PC-9 (cell line): ENCODE measurements around the gene YPEL5. TPM values are rescaled to one million over a fixed set of nuclear protein-coding genes. Genes with fewer than 3 reads are reported as not detected.

Source experiments
- BruUV-seq: library from RNA; stranded (reverse); fragments of 400-500 nt; replicated peaks from 2 replicates; lab custom pipeline; 2021; lab: Mats Ljungman, UMichigan
- CTCF ChIA-PET: fragments of 300-600 bp; sonication (Branson Sonifier 250); formaldehyde crosslinking; loops from one replicate; lab custom pipeline; 2022; ENCODE audit warnings: antibody characterized with exemption; lab: Charles Lee
- POLR2A ChIA-PET: fragments of 300-600 bp; sonication (Branson Sonifier 250); formaldehyde crosslinking; loops from one replicate; lab custom pipeline; 2022; ENCODE audit warnings: antibody characterized with exemption; ENCODE audit not compliant: unreplicated experiment; lab: Charles Lee
- DNase-seq, 2 experiments: peaks; one replicate each; pipeline versions ENCODE4 v3.0.0 to v3.0.0-alpha.2; 2015 to 2022; ENCODE audit warnings: mixed read lengths in 1 of 2
- H2AFZ ChIP-seq: fragments of 200-600 bp; sonication (generic); 2 replicates; pipeline ENCODE4 v1.8.1; 2017; ENCODE audit warnings: antibody characterized with exemption
- H3F3A ChIP-seq: fragments of 200-600 bp; sonication (generic); 2 replicates; pipeline ENCODE4 v1.8.1; 2017; ENCODE audit warnings: antibody characterized with exemption, mild to moderate bottlenecking, low read depth; ENCODE audit not compliant: insufficient read depth
- H3K27ac ChIP-seq: fragments of 200-600 bp; sonication (generic); 2 replicates; pipeline ENCODE4 v1.6.1; 2016; ENCODE audit warnings: mixed run types
- H3K27me3 ChIP-seq: fragments of 200-600 bp; sonication (generic); 2 replicates; pipeline ENCODE4 v1.6.1; 2016; ENCODE audit warnings: low read depth, mixed run types; ENCODE audit not compliant: insufficient read depth
- H3K36me3 ChIP-seq: fragments of 200-600 bp; sonication (generic); 2 replicates; pipeline ENCODE4 v1.6.1; 2016; ENCODE audit warnings: low read depth, mixed run types
- H3K4me1 ChIP-seq: fragments of 200-600 bp; sonication (generic); replicated peaks from 2 replicates; pipeline ENCODE4 v1.6.1; 2016; ENCODE audit warnings: mixed run types; ENCODE audit not compliant: insufficient read depth
- H3K4me2 ChIP-seq: fragments of 200-600 bp; sonication (generic); 2 replicates; pipeline ENCODE4 v1.6.1; 2017; ENCODE audit warnings: mixed run types
- H3K4me3 ChIP-seq: fragments of 200-600 bp; sonication (generic); 2 replicates; pipeline ENCODE4 v1.6.1; 2016; ENCODE audit warnings: mixed run types
- H3K79me2 ChIP-seq: fragments of 200-600 bp; sonication (generic); 2 replicates; pipeline ENCODE4 v1.6.1; 2017; ENCODE audit warnings: low read depth, mixed run types
- H3K9me2 ChIP-seq: fragments of 200-600 bp; sonication (generic); 2 replicates; pipeline ENCODE4 v1.8.1; 2017; ENCODE audit warnings: mild to moderate bottlenecking; ENCODE audit not compliant: insufficient read depth
- H3K9me3 ChIP-seq: fragments of 200-600 bp; sonication (generic); 2 replicates; pipeline ENCODE4 v1.8.1; 2016; ENCODE audit warnings: low read depth; ENCODE audit not compliant: insufficient read depth
- H4K20me1 ChIP-seq: fragments of 200-600 bp; sonication (generic); 2 replicates; pipeline ENCODE4 v1.8.1; 2017; ENCODE audit not compliant: insufficient read depth
- EZH2 ChIP-seq: fragments of 200-600 bp; sonication (generic); IDR thresholded peaks from 2 replicates; pipeline ENCODE4 v1.8.0; 2017; ENCODE audit warnings: antibody characterized with exemption, low read depth
- intact Hi-C: fragments of 100-400 bp; cut with micrococcal nuclease; formaldehyde crosslinking; loops from one replicate; pipeline ENCODE4 v1.10.0; 2022; ENCODE audit not compliant: unreplicated experiment
- total RNA-seq: library from RNA; stranded (reverse); gene quantifications from 2 replicates; pipeline ENCODE4 v1.2.3, GENCODE V29; 2021
- TF ChIP-seq, protein P1 (sequence below): fragments of 200-600 bp; sonication (generic); conservative IDR thresholded peaks from 2 replicates; pipeline ENCODE4 v1.6.1; 2017; ENCODE audit warnings: mixed run types, antibody characterized with exemption, mild to moderate bottlenecking, moderate library complexity

The YPEL5 gene
- total RNA-seq, 1 experiment from 2014 or later = 56.9 TPM

DNA sequence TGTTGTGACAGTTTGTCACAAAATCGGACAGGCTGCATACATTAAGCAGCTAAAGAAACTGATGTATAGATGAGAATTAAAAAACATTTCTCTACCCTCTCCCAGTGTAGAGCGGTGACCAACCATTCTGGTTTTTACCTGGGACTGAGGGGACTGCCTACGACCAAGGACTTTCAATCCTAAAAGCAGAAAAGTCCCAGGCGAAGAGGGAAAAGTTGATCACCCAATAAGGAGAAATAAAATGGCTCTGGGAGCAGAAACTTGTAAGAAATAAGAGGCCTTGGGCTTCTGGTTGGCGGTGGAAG lies 30.9 kb upstream of the YPEL5 start:
- ChIA-PET CTCF (no interaction called here), POLR2A (no interaction called here)
- intact Hi-C loops = loop anchor here (1.0 to 5.0 kb wide), 3 partner anchors 25 to 1159 kb away; no protein-coding TSS in a partner anchor
- Histone ChIP-seq H3K9me2 (no peaks in the 10 kb centered on the region), H3F3A (no peaks in the 10 kb centered on the region), H3K9me3 (no peaks in the 10 kb centered on the region), H3K4me1 (peaks cover 9% of the 10 kb centered on the region; the same call in 1 of the 2 replicates), H3K79me2 (no peaks in the 10 kb centered on the region), H3K27me3 (peaks cover 8% of the 10 kb centered on the region; the same call in 1 of the 2 replicates), H3K4me2 (no peak overlapping the region), H2AFZ (no peak overlapping the region), H3K4me3 (no peak overlapping the region), H4K20me1 (no peaks in the 10 kb centered on the region), H3K36me3 (no peaks in the 10 kb centered on the region), H3K27ac (no peak overlapping the region)
- TF ChIP-seq EZH2 = no peak
- TF ChIP-seq, protein P1, sequence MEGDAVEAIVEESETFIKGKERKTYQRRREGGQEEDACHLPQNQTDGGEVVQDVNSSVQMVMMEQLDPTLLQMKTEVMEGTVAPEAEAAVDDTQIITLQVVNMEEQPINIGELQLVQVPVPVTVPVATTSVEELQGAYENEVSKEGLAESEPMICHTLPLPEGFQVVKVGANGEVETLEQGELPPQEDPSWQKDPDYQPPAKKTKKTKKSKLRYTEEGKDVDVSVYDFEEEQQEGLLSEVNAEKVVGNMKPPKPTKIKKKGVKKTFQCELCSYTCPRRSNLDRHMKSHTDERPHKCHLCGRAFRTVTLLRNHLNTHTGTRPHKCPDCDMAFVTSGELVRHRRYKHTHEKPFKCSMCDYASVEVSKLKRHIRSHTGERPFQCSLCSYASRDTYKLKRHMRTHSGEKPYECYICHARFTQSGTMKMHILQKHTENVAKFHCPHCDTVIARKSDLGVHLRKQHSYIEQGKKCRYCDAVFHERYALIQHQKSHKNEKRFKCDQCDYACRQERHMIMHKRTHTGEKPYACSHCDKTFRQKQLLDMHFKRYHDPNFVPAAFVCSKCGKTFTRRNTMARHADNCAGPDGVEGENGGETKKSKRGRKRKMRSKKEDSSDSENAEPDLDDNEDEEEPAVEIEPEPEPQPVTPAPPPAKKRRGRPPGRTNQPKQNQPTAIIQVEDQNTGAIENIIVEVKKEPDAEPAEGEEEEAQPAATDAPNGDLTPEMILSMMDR = peak; percentile 12; the same call in 1 of the 2 replicates
- no peak for DNase-seq
- BruUV-seq = no TSS peak

DNA sequence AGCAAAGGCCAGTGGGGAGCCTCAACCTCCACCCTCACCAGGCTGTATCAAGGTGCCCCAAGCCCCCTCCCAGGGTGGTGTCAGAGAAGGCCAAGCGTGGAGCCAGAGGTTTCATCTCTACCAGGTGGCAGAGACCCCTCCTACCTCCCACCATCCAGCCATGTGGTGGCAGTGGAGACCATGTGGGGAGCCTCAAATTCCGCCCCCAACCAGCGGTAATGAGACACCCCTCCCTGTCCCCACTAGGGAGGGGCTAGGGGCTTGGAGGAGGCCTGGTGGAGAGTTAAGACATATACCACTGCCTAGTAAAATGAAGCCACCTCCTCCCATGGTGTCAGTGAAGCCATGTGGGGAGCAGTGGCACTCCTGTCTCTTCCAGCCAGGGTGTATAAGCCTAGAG lies 24.4 kb upstream of the YPEL5 start:
- TF ChIP-seq, protein P1 = no peak
- no peak for TF ChIP-seq EZH2
- no peaks in the 10 kb centered on the region for H3K79me2 ChIP-seq
- CTCF ChIA-PET = no interaction called here

DNA sequence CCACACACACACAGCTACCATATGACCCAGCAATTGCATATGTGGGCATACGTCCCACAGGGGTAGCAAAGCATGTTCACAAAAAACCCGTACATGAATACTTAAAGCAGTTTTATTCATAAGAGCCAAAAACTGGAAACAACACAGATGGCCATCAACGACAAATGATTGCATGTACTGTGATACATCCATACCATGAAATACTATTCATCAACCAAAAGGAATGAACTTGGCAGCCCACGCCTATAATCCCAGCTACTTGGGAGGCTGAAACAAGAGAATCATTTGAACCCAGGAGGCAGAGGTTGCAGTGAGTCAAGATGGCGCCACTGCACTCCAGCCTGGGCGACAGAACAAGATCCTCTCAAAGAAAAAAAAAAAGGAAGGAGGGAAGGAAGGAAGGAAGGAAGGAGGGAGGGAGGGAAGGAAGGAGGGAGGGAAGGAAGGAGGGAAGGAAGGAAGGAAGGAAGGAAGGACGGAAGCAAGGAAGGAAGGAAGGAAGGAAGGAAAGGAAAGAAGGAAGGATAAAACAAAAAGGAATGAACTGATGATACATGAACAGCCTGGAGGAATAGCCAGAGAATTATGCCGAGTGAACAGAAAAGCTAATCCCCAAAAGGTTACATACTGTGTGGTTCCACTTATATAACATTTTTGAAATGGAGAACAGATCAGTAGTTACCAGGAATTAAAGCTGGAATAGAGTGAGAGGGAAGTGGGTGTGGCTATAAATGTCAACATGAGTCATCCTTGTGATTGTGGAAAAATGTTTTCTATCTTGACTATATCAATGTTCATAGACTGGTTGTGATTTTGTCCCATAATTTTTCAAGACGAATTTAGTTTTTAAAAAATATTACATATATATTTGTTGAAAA lies 19.6 kb upstream of the YPEL5 start:
- 0 out of 2 replicates have a peak, but pooled peaks cover 6% of the 10 kb centered on the region for H3K4me1 ChIP-seq
- H3K79me2 ChIP-seq = no peaks in the 10 kb centered on the region
- no peaks in the 10 kb centered on the region; the same call in 1 of the 2 replicates for H3F3A ChIP-seq
- ChIA-PET CTCF (no interaction called here), POLR2A (no interaction called here)
- no peak overlapping the region for H3K27ac ChIP-seq
- TF ChIP-seq, protein P1 = no peak
- no peak for TF ChIP-seq EZH2
- no peaks in the 10 kb centered on the region for H3K36me3 ChIP-seq
- no peaks in the 10 kb centered on the region for H4K20me1 ChIP-seq
- 0 out of 2 replicates have a peak, but pooled peaks cover 3% of the 10 kb centered on the region for H3K27me3 ChIP-seq
- H3K4me3 ChIP-seq = no peak overlapping the region
- no peaks in the 10 kb centered on the region; the same call in 1 of the 2 replicates for H3K9me2 ChIP-seq
- DNase-seq = peak in 1 of 2 experiments; percentile 39
- H3K9me3 ChIP-seq = no peaks in the 10 kb centered on the region
- H2AFZ ChIP-seq = no peak overlapping the region
- intact Hi-C loops = no loop called here
- no TSS peak for BruUV-seq
- no peak overlapping the region for H3K4me2 ChIP-seq

More for the DNA sequence above, 24.4 kb upstream of the YPEL5 start:
- H3K9me2 ChIP-seq = no peaks in the 10 kb centered on the region; the same call in 1 of the 2 replicates
- H3K4me3 ChIP-seq = no peak overlapping the region
- H3K27ac ChIP-seq = no peak overlapping the region
- DNase-seq = no peak
- intact Hi-C loops = no loop called here
- H4K20me1 ChIP-seq = no peaks in the 10 kb centered on the region
- no peaks in the 10 kb centered on the region for H3K9me3 ChIP-seq
- H3K4me2 ChIP-seq = no peak overlapping the region
- H3K36me3 ChIP-seq = no peaks in the 10 kb centered on the region
- H3K27me3 ChIP-seq = peaks cover 8% of the 10 kb centered on the region; the same call in 1 of the 2 replicates
- H3K4me1 ChIP-seq = 0 out of 2 replicates have a peak, but pooled peaks cover under 1% of the 10 kb centered on the region
- no peak overlapping the region for H2AFZ ChIP-seq
- H3F3A ChIP-seq = no peaks in the 10 kb centered on the region; the same call in 1 of the 2 replicates
- BruUV-seq = no TSS peak
- POLR2A ChIA-PET = no interaction called here
